CD4-positive, alpha-beta T cell treated with Interleukin-17A for 1 hour (primary cell): ENCODE data around the gene ADAM10.

Experiments used
- DNase-seq: peaks from one replicate; pipeline ENCODE4 v3.0.0-alpha.2; 2020

The ADAM10 gene

DNA sequence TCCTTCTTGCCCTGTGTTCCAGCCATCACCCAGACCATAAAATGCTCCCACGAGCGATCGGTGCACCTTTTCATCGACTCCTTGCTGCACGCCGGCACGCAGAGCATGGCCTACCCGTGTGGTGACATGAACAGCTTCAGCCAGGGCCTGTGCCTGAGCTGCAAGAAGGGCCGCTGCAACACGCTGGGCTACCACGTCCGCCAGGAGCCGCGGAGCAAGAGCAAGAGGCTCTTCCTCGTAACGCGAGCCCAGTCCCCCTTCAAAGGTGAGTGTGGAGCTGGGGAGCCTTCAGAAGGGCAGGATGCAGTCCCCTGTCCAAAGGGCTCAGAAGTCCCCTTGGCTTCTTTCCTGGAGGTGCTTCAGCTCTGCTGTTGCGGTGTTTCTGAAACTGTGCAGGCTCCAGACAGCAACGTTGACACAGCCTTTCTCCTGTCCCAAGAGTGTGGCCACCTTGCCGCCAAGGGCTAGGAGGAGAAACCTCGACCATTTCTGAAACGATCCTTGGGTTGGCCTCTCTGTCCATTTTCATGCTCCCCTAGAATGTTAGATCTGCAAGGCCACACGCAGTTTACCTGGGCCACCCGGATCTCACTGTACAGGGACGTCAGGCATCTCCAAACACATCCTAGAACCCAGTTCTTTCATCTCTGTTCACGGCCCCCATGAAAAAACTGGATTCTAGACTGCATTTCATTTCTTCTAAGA lies 201.0 kb downstream of the ADAM10 start:
- no peak for DNase-seq

DNA sequence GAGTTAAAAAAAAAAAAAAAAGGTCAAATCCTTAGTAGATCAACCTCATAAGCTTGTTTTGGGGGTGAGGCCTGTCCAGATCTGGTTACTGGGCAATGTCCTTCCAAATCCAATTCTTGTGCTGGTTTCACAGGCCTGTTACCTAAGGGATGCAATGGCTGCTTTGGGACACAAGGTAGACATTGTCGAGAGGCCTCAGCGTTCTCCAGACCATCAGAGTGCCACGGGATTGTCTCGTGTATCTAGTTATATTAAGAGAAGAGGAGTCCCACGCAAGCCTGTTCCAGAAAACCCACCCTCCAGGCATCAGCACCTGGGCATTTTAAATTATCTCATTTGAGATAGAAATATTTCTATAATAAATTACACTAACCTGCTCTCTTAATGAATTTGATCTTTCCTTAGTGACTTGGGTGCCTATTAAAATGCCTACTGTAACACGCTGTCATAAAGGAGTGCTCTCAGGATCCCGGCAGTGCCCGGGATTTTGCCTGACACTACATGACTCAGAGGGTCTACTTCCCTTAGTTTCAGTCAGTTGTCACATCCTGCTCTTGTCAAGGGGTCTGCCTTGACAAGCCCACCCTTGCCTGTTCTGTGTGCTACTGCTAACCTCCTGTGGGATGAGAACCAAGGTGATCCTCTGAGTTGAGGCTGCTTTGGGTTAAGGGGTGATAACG lies 201.7 kb downstream of the ADAM10 start:
- DNase-seq = no peak

DNA sequence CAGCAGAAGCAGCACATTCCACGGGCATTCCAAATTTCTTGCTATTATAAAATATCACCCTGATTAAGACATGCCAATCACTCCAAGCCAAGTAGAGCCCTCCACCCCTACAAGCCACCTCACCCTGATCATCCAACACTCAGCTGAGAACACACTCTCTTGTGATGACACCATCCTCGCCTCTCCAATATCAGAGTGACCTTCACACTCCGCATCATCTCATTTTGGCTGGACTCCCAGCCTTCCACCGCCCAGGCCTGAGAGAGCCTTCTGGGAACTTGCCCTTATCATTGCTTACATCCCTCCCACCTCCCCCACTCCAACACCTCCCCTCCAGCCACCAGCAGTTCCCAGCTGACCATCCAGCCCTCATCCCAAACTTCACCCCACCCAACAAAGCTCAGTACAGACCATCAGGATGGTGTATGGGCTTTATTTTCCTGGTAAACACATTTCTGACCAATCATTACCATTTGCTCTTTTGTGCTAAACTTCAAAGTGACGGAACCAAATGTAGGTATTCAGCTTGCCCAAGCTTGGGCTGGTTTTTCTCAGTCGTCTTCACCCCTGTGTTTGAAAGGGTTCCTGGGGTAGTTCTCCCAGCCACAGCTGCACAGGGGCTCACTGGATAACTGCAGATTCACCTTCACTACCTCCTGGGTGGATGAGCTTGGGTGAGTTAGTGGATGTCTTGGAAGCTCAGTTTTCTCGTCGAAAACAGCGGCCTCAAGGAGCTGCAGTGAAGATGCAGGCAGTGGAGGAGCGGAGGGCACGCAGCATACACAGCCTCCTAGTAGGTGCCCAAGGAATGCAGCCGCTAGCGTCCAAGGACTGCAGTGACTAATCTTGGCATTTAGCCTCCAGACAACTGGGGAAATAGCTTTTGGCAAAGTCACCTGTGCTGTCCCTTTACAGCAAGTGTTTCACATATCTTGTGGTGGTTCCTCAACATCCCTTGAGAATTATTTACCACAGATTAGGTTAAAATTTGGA lies 202.6 kb downstream of the ADAM10 start:
- DNase-seq = no peak

DNA sequence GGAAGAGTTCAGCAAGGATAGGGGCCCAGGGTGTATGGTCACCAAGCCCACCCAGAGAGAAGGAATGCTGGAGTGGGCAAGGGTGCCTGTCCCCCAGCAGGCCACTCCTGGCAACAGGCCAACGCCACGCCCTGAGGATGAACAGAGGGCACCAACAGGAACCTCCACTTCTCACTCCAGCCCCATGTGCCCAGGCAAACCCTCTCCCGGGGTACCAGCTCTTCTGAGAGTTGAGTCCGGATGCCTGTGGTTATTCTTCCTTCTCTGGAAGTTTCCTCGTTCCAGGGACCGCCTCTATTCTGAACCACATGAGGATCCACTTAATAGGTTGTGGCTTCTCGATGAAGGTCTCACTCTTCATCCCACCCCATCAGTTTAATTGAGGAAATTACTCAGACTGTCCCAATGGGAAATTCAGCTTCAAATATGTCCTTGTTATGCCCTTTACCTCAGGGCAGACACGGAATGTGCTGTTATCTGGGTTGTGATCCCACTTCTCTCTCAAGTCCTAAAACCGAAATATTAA lies 203.4 kb downstream of the ADAM10 start:
- DNase-seq = no peak

DNA sequence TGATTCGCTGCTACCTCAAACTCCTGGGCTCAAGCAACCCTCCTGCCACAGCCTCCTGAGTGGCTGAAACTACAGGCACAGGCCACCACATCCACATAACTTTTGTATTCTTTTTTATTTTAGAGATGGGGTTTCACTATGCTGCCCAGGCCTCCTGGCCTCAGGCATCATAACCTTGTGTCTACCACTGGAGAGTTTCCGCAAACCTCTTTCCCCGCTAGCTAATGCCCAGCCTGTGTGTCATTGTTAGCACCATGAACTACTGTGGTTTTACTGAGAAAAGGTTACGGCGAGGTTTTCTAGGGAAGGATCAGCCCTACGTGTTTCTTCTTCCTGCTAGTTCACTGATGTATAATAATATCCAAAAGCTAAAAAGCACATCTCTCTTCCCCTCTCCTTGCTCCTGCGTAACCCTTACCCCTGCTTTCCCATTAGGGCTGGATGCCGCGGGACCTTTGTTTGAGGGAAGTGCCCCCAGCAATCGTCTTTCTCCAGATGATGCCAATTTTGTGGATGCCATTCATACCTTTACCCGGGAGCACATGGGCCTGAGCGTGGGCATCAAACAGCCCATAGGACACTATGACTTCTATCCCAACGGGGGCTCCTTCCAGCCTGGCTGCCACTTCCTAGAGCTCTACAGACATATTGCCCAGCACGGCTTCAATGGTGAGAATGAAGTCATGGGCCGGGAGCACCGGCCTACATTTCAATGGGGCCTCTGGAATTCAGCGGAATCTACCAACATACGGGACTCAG lies 204.0 kb downstream of the ADAM10 start:
- DNase-seq = peak; percentile 34

GRCh38 chr15:58544756-58545155 lies 204.8 kb downstream of the ADAM10 start:
- no peak for DNase-seq

- no peak for DNase-seq
Observed at GRCh38 chr15:58543664-58544335, 205.7 kb downstream of the ADAM10 start.

GRCh38 chr15:58541410-58542087 lies 208.0 kb downstream of the ADAM10 start:
- no peak for DNase-seq

DNA sequence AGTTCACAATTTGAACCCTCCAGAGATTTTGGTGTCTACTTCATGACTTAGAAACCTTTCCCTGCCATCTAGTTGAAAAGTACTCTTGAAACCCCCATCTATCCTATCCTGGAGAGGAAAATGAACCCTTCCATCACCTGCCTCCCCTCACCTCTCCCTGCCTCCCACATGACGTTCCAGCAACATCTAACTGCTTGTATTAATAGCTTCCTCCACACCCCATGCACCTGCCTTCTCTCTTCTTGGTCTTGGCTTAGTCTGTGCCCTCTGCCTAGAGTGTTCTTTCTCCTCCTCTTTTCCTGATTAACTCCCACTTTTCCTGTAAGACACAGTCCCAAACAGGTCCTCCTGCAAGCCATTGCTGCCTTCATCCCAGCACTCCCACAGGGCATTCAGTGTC lies 210.0 kb downstream of the ADAM10 start:
- no peak for DNase-seq

DNA sequence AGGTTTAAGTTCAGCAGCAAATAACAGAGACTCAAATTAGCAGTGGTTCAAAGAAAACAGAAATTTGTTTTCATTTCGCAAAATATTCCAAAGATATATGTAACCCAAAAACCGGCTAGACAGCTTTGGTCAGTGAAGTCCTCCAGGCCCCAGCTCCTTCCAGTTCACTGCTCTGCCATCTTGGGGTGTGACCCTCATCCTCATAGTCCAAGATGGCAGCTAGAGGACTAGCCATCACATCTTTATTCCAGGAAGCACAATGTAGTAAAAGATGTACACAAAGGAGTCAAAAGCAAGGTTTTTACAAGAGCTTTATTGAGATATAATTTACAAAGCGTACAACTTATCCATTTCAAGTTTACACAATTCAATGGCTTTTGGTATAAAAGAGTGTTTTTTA lies 210.6 kb downstream of the ADAM10 start:
- no peak for DNase-seq
